Measurements from ENCODE around the gene PHOSPHO1.
"Not testable (repeated sequence)": the region's sequence is repeated elsewhere in the genome, so short reads cannot be mapped to it uniquely, and the experiment has no call there.

DNA sequence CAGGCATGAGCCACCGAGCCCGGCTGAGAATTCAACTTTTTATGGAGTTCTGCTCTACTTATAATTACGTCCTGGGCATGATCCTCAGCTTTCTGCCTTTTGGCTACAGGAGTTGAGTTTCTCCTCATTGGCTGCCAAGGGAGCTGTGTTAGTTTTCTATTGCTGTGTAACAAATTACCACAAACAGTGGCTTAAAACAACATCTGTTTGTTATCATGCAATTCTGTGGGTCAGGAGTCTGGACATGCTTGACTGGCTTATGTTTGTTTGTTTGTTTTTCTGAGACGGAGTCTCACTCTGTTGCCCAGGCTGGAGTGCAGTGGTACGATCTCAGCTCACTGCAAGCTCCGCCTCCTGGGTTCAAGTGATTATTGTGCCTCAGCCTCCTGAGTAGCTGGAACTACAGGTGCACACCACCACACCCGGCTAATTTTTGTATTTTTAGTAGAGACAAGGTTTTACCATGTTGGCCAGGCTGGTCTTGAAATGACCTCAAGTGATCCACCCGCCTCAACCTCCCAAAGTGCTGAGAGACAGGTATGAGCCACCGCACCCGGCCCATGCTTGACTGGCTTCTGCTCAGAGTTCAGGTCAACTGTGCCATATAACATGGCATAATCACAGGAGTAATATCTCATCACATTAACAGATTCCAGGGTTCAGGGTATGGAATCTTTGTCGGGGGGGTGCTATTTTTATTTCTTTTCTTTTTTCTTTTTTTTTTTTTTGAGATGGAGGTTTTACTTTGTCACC is 48.9 kb upstream of the PHOSPHO1 start:
- TF ChIP-seq, protein P1, sequence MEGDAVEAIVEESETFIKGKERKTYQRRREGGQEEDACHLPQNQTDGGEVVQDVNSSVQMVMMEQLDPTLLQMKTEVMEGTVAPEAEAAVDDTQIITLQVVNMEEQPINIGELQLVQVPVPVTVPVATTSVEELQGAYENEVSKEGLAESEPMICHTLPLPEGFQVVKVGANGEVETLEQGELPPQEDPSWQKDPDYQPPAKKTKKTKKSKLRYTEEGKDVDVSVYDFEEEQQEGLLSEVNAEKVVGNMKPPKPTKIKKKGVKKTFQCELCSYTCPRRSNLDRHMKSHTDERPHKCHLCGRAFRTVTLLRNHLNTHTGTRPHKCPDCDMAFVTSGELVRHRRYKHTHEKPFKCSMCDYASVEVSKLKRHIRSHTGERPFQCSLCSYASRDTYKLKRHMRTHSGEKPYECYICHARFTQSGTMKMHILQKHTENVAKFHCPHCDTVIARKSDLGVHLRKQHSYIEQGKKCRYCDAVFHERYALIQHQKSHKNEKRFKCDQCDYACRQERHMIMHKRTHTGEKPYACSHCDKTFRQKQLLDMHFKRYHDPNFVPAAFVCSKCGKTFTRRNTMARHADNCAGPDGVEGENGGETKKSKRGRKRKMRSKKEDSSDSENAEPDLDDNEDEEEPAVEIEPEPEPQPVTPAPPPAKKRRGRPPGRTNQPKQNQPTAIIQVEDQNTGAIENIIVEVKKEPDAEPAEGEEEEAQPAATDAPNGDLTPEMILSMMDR (IDR thresholded peaks at IDR 0.05 in 4 of 5, conservative IDR thresholded peaks at IDR 0.05 in 1 of 5), result not testable (repeated sequence)
- TF ChIP-seq POLR2A (IDR thresholded peaks at IDR 0.05), result not testable (repeated sequence)

Data from gastrocnemius medialis (tissue), 4 donors.